ENCODE measurements around the gene FLCN.

The FLCN gene

DNA sequence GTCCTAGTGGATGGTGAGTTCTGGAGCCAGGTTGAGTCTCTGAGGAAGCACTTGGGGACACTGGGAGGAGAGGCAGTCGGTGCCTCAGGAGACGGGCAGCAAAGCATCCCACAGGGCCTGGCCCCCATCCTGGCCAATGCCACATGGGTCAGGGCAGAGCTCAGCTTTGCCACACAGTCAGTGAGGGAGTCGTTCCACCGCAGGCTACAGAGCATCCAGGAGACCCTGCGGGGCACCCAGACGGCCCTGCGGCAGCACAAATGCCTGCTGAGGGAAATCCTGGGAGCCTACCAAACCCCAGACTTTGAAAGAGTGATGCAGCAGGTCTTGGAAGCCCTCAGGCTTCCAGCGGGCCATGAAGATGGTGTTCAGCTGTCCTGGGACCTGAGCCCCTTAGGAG, 70.5 kb downstream of the FLCN start:
- DNase-seq (ENCODE audit: low read depth): no peak

DNA sequence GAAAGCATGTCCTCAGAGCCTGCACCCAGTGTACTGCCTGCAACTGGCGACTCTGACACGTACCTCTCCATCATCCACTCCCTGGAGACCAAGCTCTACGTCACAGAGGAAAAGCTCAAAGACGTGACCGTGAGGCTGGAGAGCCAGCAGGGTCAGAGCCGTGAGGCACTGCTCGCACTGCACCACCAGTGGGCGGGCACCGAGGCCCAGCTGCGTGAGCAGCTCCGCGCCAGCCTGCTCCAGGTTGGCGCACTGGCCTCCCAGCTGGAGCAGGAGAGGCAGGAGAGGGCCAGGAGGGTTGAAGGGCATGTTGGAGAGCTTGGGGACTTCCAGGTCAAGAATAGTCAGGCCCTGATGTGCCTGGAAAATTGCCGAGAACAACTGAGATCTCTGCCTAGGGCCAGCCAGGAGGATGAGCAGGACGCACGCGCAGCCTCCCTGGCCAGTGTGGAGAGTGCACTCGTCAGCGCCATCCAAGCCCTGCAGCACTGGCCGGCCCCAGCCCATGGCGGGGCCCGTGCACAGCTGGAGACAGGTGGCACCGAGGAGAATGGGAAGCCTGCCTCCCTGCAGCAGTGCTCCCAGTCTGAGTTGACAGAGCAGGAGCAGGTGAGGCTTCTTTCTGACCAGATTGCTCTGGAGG, 71.2 kb downstream of the FLCN start:
- DNase-seq (ENCODE audit: low read depth): no peak

DNA sequence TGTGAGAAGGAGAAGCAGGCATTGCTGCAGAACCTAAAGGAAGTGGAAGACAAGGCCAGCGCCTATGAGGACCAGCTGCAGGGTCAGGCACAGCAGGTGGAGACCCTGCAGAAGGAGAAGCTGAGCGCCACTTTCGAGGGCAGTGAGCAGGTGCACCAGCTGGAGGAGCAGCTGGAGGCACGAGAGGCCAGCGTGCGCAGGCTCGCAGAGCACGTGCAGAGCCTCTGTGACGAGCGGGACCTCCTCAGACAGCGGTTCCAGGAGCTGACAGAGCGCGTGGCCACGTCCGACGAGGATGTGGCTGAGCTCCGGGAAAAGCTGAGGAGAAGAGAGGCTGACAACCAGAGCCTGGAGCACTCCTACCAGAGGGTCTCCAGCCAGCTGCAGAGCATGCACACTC, 72.3 kb downstream of the FLCN start:
- DNase-seq (ENCODE audit: low read depth): no peak

GRCh38 chr17:17164156-17164555, 72.8 kb downstream of the FLCN start:
- no peak for DNase-seq (ENCODE audit: low read depth)
